HG02973 (cell line): ENCODE data around the gene SLC15A1.

ENCODE experiments used
- ATAC-seq: cut with Tn5 transposase; IDR thresholded peaks from one replicate; pipeline ENCODE4 v1.9.1; 2021; ENCODE audit warnings: moderate library complexity; ENCODE audit not compliant: unreplicated experiment

Gene SLC15A1, protein sequence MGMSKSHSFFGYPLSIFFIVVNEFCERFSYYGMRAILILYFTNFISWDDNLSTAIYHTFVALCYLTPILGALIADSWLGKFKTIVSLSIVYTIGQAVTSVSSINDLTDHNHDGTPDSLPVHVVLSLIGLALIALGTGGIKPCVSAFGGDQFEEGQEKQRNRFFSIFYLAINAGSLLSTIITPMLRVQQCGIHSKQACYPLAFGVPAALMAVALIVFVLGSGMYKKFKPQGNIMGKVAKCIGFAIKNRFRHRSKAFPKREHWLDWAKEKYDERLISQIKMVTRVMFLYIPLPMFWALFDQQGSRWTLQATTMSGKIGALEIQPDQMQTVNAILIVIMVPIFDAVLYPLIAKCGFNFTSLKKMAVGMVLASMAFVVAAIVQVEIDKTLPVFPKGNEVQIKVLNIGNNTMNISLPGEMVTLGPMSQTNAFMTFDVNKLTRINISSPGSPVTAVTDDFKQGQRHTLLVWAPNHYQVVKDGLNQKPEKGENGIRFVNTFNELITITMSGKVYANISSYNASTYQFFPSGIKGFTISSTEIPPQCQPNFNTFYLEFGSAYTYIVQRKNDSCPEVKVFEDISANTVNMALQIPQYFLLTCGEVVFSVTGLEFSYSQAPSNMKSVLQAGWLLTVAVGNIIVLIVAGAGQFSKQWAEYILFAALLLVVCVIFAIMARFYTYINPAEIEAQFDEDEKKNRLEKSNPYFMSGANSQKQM

DNA sequence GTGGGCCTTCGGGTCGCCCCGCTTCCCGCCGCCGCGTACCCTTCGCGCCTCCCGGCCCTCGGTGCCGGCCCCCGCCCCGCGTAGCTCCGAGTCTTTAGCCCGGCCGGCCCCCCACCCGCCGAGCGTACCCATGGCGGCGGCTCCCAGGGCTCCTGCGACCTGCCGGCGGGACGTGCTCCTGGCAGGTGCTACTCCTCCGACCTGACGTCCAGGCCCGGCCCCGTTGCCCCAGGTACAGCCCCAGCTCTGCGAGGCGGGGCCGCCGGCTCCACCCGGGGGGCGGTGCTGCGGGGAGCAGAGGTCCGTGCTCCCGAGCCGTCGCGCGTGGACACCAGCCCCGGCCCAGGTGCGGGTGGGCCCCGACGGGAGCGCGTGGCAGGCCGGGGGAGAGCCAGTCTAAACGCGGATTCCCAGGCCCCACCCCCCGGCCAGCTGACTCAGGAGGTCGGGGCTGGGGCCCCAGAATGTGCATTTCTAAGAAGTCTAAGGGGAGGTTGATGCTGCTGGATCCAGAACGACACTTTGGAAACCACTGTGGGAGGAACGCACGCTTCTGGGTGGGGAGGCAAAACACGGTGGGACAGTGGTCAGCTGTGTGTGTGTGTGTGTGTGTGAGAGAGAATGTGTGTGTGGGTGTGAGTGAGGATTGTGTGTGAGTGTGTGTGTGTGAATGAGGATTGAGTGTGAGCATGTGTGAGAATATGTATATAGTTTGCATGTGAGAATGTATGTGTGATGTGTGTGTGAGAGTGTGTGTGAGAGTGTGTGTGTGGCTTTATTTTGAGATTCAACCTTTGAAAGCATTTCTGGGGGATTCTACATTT lies at the start of gene SLC15A1:
Gene SLC15A1 (minus strand): TSS at position 206 of the 824 bp plus-strand sequence. CDS start 74 bp downstream, at position 132.
- ATAC-seq: no peak

DNA sequence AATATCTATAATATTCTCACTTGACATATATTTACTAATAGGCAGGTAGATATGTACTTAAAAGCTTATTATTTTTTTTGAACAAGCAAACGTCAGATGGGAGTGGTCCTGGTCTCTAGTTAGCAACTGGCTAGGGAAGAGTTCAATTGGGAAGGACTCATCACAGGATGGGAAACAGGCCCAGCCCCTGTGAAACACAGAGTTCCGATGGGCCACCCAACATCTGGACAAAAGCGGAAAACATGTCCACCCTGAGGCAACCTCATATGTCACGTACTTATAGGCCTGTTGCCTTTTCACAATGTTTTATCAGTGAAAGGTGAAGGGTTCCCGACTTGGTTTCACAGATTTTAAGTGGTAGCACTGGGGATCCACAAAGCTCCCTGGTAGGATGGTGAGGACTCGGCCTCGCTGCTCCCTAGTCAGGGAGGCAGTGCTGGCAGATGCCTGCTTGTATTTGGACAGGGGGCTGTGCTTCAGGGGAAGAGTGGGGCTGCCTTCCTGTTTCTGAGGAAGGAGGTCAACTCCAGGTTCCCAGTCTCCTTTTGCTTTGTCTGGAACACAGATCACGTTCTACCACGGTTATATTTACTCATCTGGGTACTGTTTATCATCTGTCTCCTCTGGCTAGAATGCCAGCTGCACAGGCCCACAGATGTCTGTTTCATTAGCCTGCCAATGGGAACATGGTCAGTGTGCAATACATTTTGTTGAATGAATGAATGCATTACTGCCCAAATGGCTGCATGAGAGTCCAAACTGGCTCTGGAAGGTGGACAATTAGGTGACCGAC lies 49.4 kb upstream of the SLC15A1 start:
- no peak for ATAC-seq

DNA sequence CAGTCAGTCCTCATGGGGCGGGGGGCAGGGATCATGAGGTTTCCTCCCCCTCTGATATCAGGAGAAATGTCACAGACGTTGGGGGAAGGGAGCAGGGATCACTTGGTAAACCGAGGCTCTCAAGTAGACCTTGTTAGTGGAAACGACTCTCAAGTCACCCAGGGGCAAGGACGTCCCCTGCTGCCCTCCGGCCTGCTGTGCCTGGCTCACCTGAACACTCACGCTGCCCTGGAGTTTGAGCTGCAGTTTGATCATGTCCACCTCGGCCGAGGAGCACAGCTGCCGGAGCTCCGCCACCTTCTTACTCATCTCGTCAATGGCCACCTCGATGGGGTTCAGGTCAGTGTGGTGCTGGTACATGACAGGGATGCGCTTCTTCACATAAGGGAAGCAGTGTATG lies 47.6 kb upstream of the SLC15A1 start:
- ATAC-seq: no peak

DNA sequence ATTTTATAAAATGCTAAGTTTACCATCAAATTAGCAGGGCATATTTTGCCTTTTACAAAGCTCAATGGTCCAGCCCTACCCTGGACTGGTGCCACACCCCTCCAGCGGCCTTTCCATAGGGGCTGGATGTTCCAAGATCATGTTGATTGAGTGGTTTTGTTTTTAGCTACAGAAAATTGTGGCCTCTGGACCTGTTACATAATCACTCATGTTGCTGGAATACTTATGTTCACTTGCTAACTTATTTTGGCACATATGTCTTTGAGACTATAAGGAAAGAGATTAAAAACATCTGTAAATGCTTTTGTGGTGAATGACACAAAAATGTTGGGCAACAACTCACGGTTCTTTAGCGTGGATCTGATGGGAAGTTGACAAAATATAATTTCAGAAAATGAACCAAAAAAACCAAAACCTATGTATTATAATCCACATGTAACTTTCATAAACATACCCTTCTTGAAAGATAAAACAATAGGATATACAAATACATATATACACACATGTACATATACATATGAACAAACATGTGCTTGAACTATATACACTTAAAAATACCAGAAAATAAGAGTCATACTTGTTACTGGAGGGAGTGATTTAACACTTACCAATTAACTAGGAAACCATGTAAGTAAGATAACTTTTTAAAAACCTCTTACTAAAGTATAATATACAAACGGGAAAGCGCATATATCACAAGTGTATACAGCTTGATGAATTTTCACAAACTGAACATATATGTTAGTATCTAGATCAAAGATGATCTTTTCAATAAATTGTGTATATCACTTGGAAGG lies 46.6 kb upstream of the SLC15A1 start:
- no peak for ATAC-seq

DNA sequence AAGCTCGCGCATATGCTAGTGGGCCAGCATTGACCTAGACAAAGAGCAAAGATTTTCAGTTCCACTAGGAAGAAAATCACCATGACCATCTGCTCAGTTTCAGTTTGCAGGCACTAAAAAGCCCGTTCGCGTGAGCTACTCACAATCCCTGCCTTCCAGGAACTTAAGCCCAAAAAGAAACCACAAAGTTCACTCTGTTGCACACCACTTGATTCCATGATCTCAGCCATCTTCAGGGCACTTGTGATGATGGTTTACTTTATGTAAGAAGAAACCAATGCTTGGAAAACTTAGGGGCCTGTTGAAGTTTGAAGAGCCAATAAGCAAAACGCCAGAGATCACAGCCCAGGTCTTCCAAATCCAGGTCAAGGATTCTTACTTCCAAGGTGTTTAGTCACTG lies 45.0 kb upstream of the SLC15A1 start:
- ATAC-seq: no peak

DNA sequence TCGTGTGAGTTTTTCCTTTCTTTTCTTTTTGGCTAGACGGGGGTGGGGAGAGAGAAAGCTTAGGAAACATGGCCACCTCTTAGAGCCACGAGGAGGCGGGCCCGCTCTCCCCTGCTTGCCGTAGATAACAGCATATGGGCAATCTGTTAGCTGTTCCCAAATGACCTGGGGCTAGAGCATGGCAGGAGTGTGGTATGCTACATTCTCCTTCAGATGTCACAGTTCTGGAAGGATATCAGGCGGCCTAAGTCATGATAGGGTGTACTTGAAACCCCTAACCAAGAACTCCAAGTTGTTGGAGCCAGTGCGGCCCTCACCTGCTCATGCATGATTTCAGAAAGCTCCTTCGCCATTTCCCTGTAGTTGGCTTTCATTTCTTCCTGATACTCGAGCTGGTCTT lies 44.3 kb upstream of the SLC15A1 start:
- ATAC-seq: no peak

DNA sequence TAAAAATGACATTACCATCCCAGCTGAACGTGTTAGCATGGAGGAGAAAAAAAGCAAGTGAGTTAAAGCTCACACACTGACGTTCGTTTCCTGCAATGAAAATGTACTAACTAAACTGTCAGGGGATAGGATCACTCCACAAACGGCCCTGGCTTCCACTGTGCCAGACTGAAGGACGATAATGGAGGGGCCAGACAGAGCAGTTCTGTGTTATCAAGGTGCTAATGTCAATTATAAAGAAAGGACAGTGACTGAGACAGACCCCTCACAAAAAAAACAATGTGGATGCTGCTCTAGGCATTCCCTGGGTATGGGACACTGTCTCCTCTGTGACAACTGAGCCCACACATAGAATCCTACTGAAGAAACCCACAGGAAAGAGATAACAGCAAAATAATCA lies 43.7 kb upstream of the SLC15A1 start:
- no peak for ATAC-seq

DNA sequence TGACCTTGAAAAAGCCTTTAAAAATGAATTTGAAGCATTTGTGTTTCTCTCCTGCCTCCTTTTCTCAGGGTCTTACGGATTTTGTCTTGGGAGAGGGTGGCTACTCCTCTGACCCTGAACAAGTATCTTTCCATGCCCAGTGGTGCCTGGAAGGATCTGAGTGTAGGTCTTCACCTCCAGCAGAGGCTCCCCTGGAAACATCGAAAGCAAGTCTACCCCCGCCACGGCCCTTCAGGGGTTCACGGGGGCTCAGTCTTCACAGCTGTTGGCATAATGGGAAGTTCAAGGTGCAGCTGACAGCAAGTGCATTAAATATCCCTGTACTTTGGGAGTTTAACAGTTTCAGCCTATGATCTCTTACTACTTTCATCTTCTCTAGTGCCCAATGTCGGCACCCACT lies 42.7 kb upstream of the SLC15A1 start:
- no peak for ATAC-seq

DNA sequence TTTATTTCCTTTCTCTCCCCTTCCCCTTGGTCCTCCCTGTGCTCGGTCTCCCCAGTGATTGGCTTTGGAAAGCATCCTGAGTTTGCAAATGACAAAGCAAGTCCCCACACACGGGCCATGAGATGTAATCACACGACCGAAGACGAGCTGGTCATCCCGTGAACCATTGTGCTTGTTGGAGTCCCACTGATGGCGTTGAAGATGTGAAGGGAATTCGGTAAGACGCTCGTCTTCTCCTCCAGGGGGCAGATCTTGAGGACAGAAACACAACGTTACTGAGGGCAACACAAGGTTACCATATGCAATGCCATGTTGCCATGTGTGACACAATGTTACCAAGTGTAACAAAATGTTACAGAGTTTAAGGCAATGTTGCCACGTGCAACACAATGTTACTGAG lies 42.0 kb upstream of the SLC15A1 start:
- no peak for ATAC-seq

DNA sequence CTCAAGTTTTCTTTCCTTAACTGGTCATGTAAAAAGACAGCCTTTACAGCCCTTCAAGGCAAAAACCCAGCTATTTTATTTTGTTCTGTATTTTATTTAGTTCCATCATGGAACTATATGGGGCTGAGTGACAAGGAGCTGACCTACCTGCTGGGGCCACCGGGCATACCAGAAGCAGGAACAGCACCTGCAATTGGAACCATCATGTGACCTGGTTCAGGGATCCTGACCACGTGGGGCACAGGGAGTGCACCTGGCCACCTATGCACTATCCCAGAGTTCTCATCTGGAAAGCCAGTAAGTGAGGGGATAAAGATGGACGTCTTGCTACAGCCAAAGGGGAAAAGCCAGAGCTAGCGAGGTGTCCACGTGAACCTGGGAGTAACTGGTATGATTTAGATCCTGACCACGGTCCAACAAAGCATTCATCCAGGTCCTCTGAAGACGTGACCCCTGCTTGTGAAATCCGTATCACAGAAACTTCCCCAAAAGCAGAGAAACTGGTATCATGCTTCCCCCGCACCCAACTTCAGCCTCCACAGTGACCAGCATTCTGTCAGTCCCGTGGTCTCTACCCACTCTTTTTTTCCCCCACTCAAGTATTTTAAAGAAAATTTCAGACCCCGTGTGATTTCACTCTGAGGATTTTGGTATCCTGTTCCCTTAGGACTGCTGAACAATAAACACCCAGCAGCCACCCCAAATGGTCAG lies 40.5 kb upstream of the SLC15A1 start:
- ATAC-seq: no peak

DNA sequence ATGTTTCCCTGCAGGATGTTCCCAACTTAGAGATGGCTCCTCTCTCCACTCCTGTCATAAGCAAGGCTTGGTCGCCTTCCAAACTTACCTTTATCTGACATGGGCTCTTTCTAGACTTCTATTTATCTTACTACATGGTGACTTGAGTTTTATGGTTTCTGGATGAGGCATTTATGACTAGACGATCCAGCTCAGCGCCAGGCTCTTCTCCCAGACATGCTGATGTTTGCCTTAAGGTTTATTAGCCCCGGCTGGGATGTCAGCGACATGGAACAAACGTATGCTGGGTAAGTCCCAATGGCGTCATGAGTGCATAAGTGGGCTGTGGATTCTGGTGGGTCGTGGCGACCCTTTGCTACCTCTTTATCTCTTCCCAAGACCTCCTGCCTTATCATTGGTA lies 39.8 kb upstream of the SLC15A1 start:
- ATAC-seq: no peak

DNA sequence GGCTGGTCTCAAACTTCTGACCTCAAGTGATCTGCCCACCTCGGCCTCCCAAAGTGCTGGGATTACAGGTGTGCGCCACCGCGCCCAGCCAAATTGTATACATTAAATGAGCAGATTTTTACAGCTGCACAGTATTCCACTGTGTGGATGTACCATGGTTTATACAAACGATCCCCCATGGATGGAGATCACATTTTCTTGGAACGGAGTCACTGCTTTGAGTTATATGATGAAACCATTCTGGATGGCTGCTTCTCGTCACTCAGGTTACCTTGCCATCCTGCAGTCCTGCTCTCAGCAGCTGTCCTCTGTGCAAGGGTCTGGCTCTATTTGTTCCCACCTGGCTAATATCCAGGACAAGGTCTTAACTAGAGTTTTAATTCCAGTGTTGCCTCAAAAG lies 39.1 kb upstream of the SLC15A1 start:
- ATAC-seq: no peak

DNA sequence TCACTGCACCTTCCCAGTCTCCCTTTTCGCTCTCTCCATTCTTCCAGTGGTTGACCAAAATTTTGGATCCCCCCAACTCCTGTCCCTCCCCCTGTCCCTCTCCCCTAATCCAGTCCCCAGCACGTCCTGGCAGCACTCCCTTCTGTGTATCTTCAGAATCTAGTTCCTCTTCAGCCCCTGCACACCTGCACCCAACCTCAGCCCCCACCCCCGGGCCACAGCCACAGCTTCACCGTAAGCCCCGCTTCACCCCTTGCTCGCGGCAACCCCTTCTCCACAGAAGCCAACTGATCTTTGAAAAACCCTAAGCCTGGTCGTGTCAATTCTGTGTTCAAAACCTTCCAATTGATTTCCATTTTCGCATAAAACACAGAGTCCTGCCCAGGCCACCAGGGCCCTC lies 35.5 kb upstream of the SLC15A1 start:
- ATAC-seq: no peak

DNA sequence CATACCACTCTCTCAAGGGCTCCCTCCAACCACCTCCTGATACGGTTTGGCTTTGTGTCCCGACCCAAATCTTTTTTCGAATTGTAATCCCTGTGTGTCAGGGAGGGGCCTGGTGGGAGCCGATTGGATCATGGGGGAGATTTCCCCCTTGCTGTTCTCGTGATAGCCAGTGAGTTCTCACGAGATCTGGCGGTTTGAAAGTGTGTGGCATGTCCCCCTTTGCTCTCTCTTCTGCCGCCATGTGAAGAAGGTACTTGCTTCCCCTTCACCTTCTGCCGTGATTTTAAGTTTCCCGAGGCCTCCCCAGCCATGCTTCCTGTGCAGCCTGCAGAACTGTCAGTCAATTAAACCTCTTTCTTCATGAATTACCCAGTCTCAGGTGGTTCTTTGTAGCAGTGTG lies 34.7 kb upstream of the SLC15A1 start:
- no peak for ATAC-seq

DNA sequence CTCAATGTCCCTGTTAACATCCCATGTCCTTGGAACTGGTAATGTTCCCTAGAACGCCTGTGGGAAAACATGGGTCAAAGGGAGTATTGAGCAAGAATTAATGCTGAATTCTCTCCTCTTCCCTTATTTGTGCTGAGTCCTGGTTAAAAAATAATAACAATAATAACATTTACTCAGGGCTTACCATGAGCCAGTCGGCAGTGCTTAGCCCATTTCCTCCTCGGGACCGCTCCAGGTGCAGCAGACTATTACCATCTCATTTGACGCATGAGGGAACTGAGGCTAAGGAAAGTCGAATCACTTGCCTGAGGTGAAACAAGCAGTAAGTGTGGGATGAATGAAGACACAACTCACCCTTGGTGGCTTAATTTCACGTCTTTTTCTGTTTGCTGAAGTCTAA lies 33.6 kb upstream of the SLC15A1 start:
- ATAC-seq: no peak

DNA sequence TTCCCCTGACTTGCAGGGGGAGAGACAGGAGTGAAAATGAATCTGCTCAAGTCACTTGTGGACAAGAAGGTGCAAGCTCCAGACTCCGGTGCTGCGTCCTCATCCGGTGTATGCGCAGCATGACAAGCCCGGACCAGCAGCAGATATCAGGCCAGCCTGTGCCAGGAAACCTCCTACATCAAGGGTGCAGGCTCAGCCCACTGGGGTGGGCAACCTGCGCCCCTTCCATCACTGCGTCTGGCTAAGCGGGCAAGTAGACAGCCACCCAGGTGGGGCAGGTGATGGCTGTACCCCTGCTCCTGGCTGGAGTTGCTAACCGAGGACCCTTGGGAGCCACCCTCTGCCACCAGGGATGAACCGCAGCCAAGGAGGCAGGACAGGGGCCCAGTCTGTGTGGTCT lies 32.9 kb upstream of the SLC15A1 start:
- ATAC-seq: no peak

DNA sequence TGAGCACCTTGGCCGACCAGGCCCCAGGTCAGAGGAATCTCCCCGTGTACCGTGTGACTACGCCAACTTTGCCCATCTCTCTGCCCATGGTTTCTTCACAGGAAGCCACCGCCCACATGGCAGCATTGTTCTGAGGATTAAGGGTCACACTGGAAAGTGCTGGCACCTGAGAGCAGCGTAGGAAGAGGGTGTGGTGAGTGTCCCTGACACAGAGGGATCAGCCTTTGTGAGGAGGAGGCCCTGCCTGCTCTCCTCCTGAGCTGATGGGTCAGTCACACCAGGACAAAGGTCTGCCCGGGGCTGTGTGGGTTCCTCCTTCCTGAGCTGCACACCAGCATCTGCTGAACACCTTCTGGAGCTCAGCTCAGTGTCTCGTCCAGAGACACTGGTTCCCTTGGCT lies 32.2 kb upstream of the SLC15A1 start:
- ATAC-seq: no peak

DNA sequence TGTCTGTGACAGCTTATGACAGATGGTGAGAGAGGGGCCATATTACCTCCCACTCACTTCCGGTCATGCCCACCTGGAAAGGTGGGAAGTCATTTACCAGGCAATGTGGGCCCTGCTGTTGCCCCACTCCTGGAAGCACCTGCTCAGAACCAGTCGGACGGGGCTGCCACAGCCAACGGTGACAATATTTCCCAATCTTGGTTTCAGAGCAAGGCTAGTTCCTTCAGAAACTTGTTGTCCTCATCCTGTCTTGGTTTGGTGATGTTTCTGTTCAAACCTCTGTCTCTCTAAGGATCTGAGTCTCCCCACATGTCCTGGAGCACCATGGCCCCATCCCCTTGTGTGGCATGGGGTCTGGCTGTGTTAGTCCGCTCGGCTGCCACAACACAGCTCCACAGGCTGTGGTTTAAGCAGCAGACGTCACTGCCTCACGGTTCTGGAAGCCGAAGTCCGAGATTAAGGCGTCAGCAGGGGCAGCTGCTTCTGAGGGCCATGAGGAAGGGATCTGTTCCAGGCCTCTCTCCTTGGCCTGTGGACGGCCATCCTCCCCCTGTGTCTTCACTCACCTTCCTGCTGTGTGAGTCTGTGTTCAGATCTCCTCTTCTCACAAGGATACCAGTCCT lies 31.5 kb upstream of the SLC15A1 start:
- no peak for ATAC-seq

DNA sequence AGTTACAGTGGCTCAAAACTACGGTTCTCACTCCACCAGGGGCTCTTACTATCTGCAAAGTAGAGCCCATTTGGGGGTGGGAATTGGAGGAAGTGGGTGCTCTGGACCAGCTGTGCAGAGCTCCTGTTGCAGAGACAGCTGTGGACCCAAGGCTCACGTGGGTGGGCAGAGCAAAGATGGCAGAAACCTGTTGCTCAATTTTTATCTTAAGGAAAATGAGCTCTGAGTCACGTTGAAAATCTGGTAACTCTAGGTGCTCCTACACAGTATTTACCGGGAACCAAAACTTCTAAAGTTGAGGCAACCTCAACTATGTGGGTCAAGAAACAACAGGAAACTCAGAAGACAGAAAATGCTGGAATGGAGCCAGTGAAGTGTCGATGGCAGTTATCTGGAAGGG lies 30.2 kb upstream of the SLC15A1 start:
- no peak for ATAC-seq
